Activated CD8-positive, alpha-beta memory T cell treated with anti-CD3 and anti-CD28 coated beads for 48 hours (primary cell): ENCODE results near the gene OSBP2.

ENCODE experiments used
- DNase-seq, 3 experiments: peaks; one replicate each; pipeline ENCODE4 v3.0.0-alpha.2; 2020; ENCODE audit warnings: low read depth in 2 of 3, low spot score in 2 of 3

OSBP2 gene

GRCh38 chr22:30803679-30804078, 109.0 kb downstream of the OSBP2 start:
- DNase-seq: no peak

- no peak for DNase-seq
Measured at GRCh38 chr22:30804626-30805025, 110.0 kb downstream of the OSBP2 start.

- DNase-seq: no peak
Measured at GRCh38 chr22:30806391-30806861, 111.8 kb downstream of the OSBP2 start.

- DNase-seq: no peak
Measured at GRCh38 chr22:30809086-30809485, 114.4 kb downstream of the OSBP2 start.

- no peak for DNase-seq
Measured at GRCh38 chr22:30810105-30810504, 115.4 kb downstream of the OSBP2 start.

- no peak for DNase-seq
Measured at GRCh38 chr22:30813936-30814335, 119.3 kb downstream of the OSBP2 start.

- no peak for DNase-seq
Measured at GRCh38 chr22:30816413-30816812, 121.7 kb downstream of the OSBP2 start.

- no peak for DNase-seq
Measured at GRCh38 chr22:30821381-30821780, 126.7 kb downstream of the OSBP2 start.

GRCh38 chr22:30821863-30822215, 127.2 kb downstream of the OSBP2 start:
- DNase-seq: no peak

- DNase-seq: no peak
Measured at GRCh38 chr22:30822216-30823014, 127.7 kb downstream of the OSBP2 start.

- no peak for DNase-seq
Measured at GRCh38 chr22:30823015-30823370, 128.3 kb downstream of the OSBP2 start.

GRCh38 chr22:30824096-30824495, 129.4 kb downstream of the OSBP2 start:
- no peak for DNase-seq

- DNase-seq: no peak
Measured at GRCh38 chr22:30824711-30825110, 130.0 kb downstream of the OSBP2 start.

GRCh38 chr22:30825711-30826505, 131.2 kb downstream of the OSBP2 start:
- DNase-seq: no peak

- DNase-seq: no peak
Measured at GRCh38 chr22:30826670-30827355, 132.1 kb downstream of the OSBP2 start.

GRCh38 chr22:30827646-30828045, 133.0 kb downstream of the OSBP2 start:
- no peak for DNase-seq

- DNase-seq: no peak
Measured at GRCh38 chr22:30828187-30829155, 133.8 kb downstream of the OSBP2 start.

GRCh38 chr22:30829901-30830550, 135.4 kb downstream of the OSBP2 start:
- no peak for DNase-seq

- DNase-seq: no peak
Measured at GRCh38 chr22:30830907-30831306, 136.2 kb downstream of the OSBP2 start.

- DNase-seq: no peak
Measured at GRCh38 chr22:30832407-30832987, 137.8 kb downstream of the OSBP2 start.
